K562 (cell line): Measurements from ENCODE around the gene CCDC88C. TPM values are rescaled to one million over a fixed set of nuclear protein-coding genes. Genes with fewer than 3 reads are reported as not detected.

Source experiments
- ATAC-seq: fragments of 200-7000 bp; cut with Tn5 transposase; 3 replicates; pipeline ENCODE4 v1.9.1; 2020; ENCODE audit warnings: moderate library complexity
- BruUV-seq: library from RNA; stranded (reverse); fragments of 400-500 nt; replicated peaks from 2 replicates; lab custom pipeline; 2021; lab: Mats Ljungman, UMichigan
- CTCF ChIA-PET: fragments of 300-600 bp; formaldehyde crosslinking; extraction: SDS; loops from one replicate; lab custom pipeline; 2021; ENCODE audit warnings: low intra/inter-chr PET ratio; lab: Yijun Ruan, JAX
- POLR2A ChIA-PET: fragments of 300-600, 350-650 bp; sonication (Branson Sonifier 250); formaldehyde crosslinking; extraction: SDS; loops from one replicate; lab custom pipeline; 2021; ENCODE audit warnings: antibody characterized with exemption, inconsistent platforms; lab: Yijun Ruan, JAX
- DNase-seq, 4 experiments: peaks; one replicate each; pipeline versions ENCODE4 v3.0.0 to v3.0.0-alpha.2; 2011 to 2018; ENCODE audit warnings: low spot score in 3 of 4, mixed read lengths in 3 of 4; ENCODE audit errors: extremely low read depth in 1 of 4
- FAIRE-seq: peaks from 2 replicates; lab custom pipeline; 2011; peaks lifted over from hg19 to GRCh38; lab: Jason Lieb, UNC
- H2AFZ ChIP-seq: 2 replicates; pipeline ENCODE4 v1.6.0; 2011; ENCODE audit warnings: low read depth, low read length, control low read depth, inconsistent platforms
- H3K27ac ChIP-seq: fragments of 200-600 bp; 3 replicates; pipeline ENCODE4 v1.8.0; 2011; ENCODE audit warnings: low read depth, mild to moderate bottlenecking, control low read depth, inconsistent platforms, low read length, moderate library complexity, mixed read lengths; ENCODE audit errors: extremely low read depth
- H3K27me3 ChIP-seq, 2 experiments: fragments of 300-600 bp in 1 of 2; 2 replicates in 1 of 2; 3 replicates in 1 of 2; pipeline versions ENCODE4 v1.6.0 to v1.8.0; 2011; ENCODE audit warnings: inconsistent platforms in 2 of 2, low read length in 2 of 2, mild to moderate bottlenecking in 1 of 2, mixed read lengths in 1 of 2, moderate library complexity in 1 of 2; ENCODE audit not compliant: control insufficient read depth in 2 of 2, insufficient read depth in 2 of 2
- H3K36me3 ChIP-seq: fragments of 300-600 bp; 3 replicates; pipeline ENCODE4 v1.8.0; 2011; ENCODE audit warnings: mild to moderate bottlenecking, low read length, inconsistent platforms; ENCODE audit not compliant: control insufficient read depth, insufficient read depth
- H3K4me1 ChIP-seq, 2 experiments: fragments of 200-600 bp in 1 of 2; replicated peaks in 1 of 2; 2 replicates in 1 of 2; 3 replicates in 1 of 2; pipeline versions ENCODE4 v1.5.1 to v1.8.0; 2011; ENCODE audit warnings: inconsistent platforms in 2 of 2, low read length in 2 of 2, mild to moderate bottlenecking in 1 of 2, mixed read lengths in 1 of 2, moderate library complexity in 1 of 2; ENCODE audit not compliant: control insufficient read depth in 2 of 2, insufficient read depth in 2 of 2
- H3K4me2 ChIP-seq: 2 replicates; pipeline ENCODE4 v1.6.1; 2011; ENCODE audit warnings: low read length, control low read depth, inconsistent platforms, mixed read lengths; ENCODE audit not compliant: insufficient read depth
- H3K4me3 ChIP-seq: fragments of 200-600 bp; sonication (generic), shearing (Covaris generic); 2 replicates; pipeline ENCODE4 v1.5.1; 2016; ENCODE audit warnings: control low read depth, inconsistent platforms
- H3K79me2 ChIP-seq: fragments of 200-600 bp; 3 replicates; pipeline ENCODE4 v1.8.0; 2011; ENCODE audit warnings: low read length, inconsistent platforms; ENCODE audit not compliant: control insufficient read depth, insufficient read depth
- H3K9ac ChIP-seq, 2 experiments: 2 replicates each; pipeline versions ENCODE4 v1.6.0 to v1.6.1; 2011; ENCODE audit warnings: low read depth in 2 of 2, low read length in 2 of 2, control low read depth in 1 of 2, inconsistent platforms in 1 of 2, mild to moderate bottlenecking in 1 of 2, mixed read lengths in 1 of 2; ENCODE audit not compliant: insufficient read depth in 1 of 2
- H3K9me1 ChIP-seq: one replicate; pipeline ENCODE4 v1.6.0; 2011; ENCODE audit warnings: inconsistent platforms, mild to moderate bottlenecking, low read length, moderate library complexity; ENCODE audit not compliant: control insufficient read depth, insufficient read depth
- H3K9me3 ChIP-seq: replicated peaks from 2 replicates; pipeline ENCODE4 v1.5.1; 2011; ENCODE audit warnings: low read depth, low read length, inconsistent platforms; ENCODE audit not compliant: control insufficient read depth, insufficient read depth
- H4K20me1 ChIP-seq: replicated peaks from 2 replicates; pipeline ENCODE4 v1.6.1; 2011; ENCODE audit warnings: low read length, inconsistent platforms, mixed read lengths; ENCODE audit not compliant: control insufficient read depth, insufficient read depth
- BCL6 ChIP-seq: fragments of 250-450 bp; sonication (Bioruptor Pico); IDR thresholded peaks from 2 replicates; pipeline ENCODE4 v1.4.0; 2020
- CLOCK ChIP-seq: fragments of 250-450 bp; sonication (Bioruptor Pico); IDR thresholded peaks from 2 replicates; pipeline ENCODE4 v1.4.0; 2020; ENCODE audit warnings: mild to moderate bottlenecking, moderate library complexity, borderline replicate concordance
- DDX20 ChIP-seq: fragments of 450-650 bp; IDR thresholded peaks from 2 replicates; pipeline ENCODE4 v1.6.1; 2016; ENCODE audit warnings: missing genetic modification characterization, low read depth, mild to moderate bottlenecking, missing compliant biosample characterization, moderate library complexity
- ELK3 ChIP-seq: fragments of 450-650 bp; formaldehyde crosslinking; IDR thresholded peaks from 2 replicates; pipeline ENCODE4 v1.4.0; 2020; ENCODE audit warnings: mild to moderate bottlenecking
- FOSL1 ChIP-seq: fragments of 200-800 bp; sonication (Bioruptor generic); conservative IDR thresholded peaks from 2 replicates; pipeline ENCODE4 v1.6.1; 2016; ENCODE audit warnings: missing genetic modification characterization, missing compliant biosample characterization
- KAT7 ChIP-seq: sonication (generic); formaldehyde crosslinking; IDR thresholded peaks from 2 replicates; pipeline ENCODE4 v1.8.0; 2022; ENCODE audit warnings: missing genetic modification reagents, mild to moderate bottlenecking, borderline replicate concordance
- KDM5B ChIP-seq: fragments of 200-600 bp; sonication (generic); IDR thresholded peaks from 2 replicates; pipeline ENCODE4 v1.6.1; 2012; ENCODE audit warnings: low read depth, mild to moderate bottlenecking, moderate library complexity, low read length, control low read depth, inconsistent platforms; ENCODE audit not compliant: insufficient replicate concordance
- NFIC ChIP-seq: fragments of 450-650 bp; IDR thresholded peaks from 2 replicates; pipeline ENCODE4 v1.6.1; 2017; ENCODE audit warnings: mild to moderate bottlenecking, inconsistent platforms
- NKRF ChIP-seq: fragments of 450-650 bp; IDR thresholded peaks from 2 replicates; pipeline ENCODE4 v1.6.1; 2016; ENCODE audit warnings: borderline replicate concordance
- SMARCB1 ChIP-seq: IDR thresholded peaks from 2 replicates; pipeline ENCODE4 v1.6.1; 2011; ENCODE audit warnings: improper control_type of control experiment, low read depth; ENCODE audit not compliant: insufficient read length
- TAF7 ChIP-seq: fragments of 450-650 bp; IDR thresholded peaks from 2 replicates; pipeline ENCODE4 v1.6.1; 2016; ENCODE audit warnings: missing genetic modification characterization, missing compliant biosample characterization
- WGBS: fragments of 100-300 bp; shearing (Covaris generic); methylation state at CpG from one replicate; pipeline ENCODE4 v1.1.6; 2016; ENCODE audit warnings: low coverage, mixed read lengths; ENCODE audit not compliant: insufficient coverage; ENCODE audit errors: missing lambda C conversion rate; 5-methylcytosine and 5-hydroxymethylcytosine counted together
- in situ Hi-C: fragments of 300-500 bp; cut with MboI; formaldehyde crosslinking; loops from 4 replicates; pipeline ENCODE4 v1.15.0; 2018; ENCODE audit warnings: inconsistent platforms, mixed read lengths
- intact Hi-C: fragments of 100-400 bp; cut with micrococcal nuclease; formaldehyde crosslinking; loops from 2 replicates; pipeline ENCODE4 v1.14.2; 2022
- polyA plus RNA-seq, 8 experiments: library from polyadenylated mRNA; depleted of rRNA in 4 of 8; stranded (reverse) in 5 of 8; unstranded in 3 of 8; fragments of >200 nt; fragmentation: Nextera tagmentation in 2 of 8; fragmentation: Illumina TruSeq in 1 of 8; extraction: Ambion mirVana in 2 of 8; extraction: Trizol in 1 of 8; gene quantifications; 2 replicates each; pipeline versions ENCODE4 v1.2.1 to v1.2.3, GENCODE V29; 2011 to 2014; ENCODE audit warnings: inconsistent platforms in 1 of 8, missing spikeins in 1 of 8
- total RNA-seq, 7 experiments: library from RNA; depleted of rRNA in 6 of 7; stranded (reverse); fragments of >200 nt in 6 of 7; fragmentation: Illumina TruSeq in 2 of 7; extraction: Trizol in 2 of 7; gene quantifications; 2 replicates each; pipeline versions ENCODE4 v1.2.1 to v1.2.3, GENCODE V29; 2011 to 2021; ENCODE audit warnings: low replicate concordance in 1 of 7

Gene CCDC88C
- total and polyA plus RNA-seq, 9 of the 15 experiments (the other 6 are each of a cell fraction or from before 2014, with no cell fraction given) = 0.62 to 22.5 (median 10.7) TPM

GRCh38 chr14:91331721-91332120, 85.9 kb downstream of the CCDC88C start:
- FAIRE-seq (no peak), ATAC-seq (no peak)
- ChIA-PET CTCF (no interaction called here), POLR2A (no interaction called here)
- peaks cover 11 to 16% of the 10 kb centered on the region in 2 experiments; a peak in 4 of 5 replicates for H3K4me1 ChIP-seq
- no peaks in the 10 kb centered on the region for H3K9me1 ChIP-seq
- H3K9me3 ChIP-seq = no peaks in the 10 kb centered on the region
- no TSS peak for BruUV-seq
- peaks cover 10% of the 10 kb centered on the region; the same call in 1 of the 3 replicates for H3K36me3 ChIP-seq
- H3K27ac ChIP-seq = no peak overlapping the region
- no peak overlapping the region for H3K9ac ChIP-seq
- in situ Hi-C loops = no loop called here
- H2AFZ ChIP-seq = no peak overlapping the region
- intact Hi-C loops = no loop called here
- no peaks in the 10 kb centered on the region for H4K20me1 ChIP-seq
- TF ChIP-seq FOSL1 (tag) (no peak), SMARCB1 (no peak), KDM5B (no peak), BCL6 (CRISPR knock-in tag) (no peak), TAF7 (tag) (no peak), KAT7 (CRISPR knock-in tag) (no peak), DDX20 (tag) (no peak), NFIC (no peak), ELK3 (CRISPR knock-in tag) (no peak), NKRF (no peak), CLOCK (CRISPR knock-in tag) (no peak)
- TF ChIP-seq, all 486 proteins: peak for 0
- WGBS = 64% methylated on average over 2 of the region's 3 CpGs
- H3K27me3 ChIP-seq = no peaks in the 10 kb centered on the region
- H3K79me2 ChIP-seq = no peaks in the 10 kb centered on the region
- no peak overlapping the region for H3K4me2 ChIP-seq
- no peak for DNase-seq
- H3K4me3 ChIP-seq = no peak overlapping the region
